ENCODE results near the gene ARPC5.

DNA sequence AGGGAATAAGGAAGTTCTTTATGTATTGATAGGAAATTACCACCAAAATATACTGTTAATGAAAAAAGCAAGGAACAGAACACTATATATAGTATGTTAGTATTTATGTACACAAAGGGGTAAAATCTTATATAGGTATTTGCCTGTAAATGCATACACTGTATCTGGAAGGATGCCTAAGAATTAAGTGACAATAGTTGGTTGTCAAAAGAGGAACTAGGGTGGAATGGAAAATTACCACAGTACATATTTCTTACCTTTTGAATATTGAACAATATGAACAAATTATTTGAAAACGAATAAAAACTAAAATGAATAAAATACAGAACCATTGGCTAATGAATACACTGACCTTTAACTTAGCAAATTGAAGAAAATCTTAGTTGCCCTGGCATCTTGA is 13.6 kb downstream of the ARPC5 start:
- TF ChIP-seq, protein P1, sequence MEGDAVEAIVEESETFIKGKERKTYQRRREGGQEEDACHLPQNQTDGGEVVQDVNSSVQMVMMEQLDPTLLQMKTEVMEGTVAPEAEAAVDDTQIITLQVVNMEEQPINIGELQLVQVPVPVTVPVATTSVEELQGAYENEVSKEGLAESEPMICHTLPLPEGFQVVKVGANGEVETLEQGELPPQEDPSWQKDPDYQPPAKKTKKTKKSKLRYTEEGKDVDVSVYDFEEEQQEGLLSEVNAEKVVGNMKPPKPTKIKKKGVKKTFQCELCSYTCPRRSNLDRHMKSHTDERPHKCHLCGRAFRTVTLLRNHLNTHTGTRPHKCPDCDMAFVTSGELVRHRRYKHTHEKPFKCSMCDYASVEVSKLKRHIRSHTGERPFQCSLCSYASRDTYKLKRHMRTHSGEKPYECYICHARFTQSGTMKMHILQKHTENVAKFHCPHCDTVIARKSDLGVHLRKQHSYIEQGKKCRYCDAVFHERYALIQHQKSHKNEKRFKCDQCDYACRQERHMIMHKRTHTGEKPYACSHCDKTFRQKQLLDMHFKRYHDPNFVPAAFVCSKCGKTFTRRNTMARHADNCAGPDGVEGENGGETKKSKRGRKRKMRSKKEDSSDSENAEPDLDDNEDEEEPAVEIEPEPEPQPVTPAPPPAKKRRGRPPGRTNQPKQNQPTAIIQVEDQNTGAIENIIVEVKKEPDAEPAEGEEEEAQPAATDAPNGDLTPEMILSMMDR (IDR thresholded peaks at IDR 0.05; ENCODE audit: poor library complexity) = no peak
- no peak for TF ChIP-seq EZH2phosphoT487 (IDR thresholded peaks at IDR 0.05; ENCODE audit: low read depth, severe bottlenecking, unreplicated experiment)

Measured in hepatocyte (in vitro differentiated cells).